H9 (cell line): ENCODE measurements around the gene RAB19. TPM values are rescaled to one million over a fixed set of nuclear protein-coding genes. Genes with fewer than 3 reads are reported as not detected.

Experiments used
- DNase-seq: peaks from one replicate; pipeline ENCODE4 v3.0.0-alpha.2; 2017
- H2AFZ ChIP-seq: one replicate; pipeline ENCODE4 v1.6.1; 2013; ENCODE audit warnings: mild to moderate bottlenecking, low read length, control low read depth, moderate library complexity
- H2AK5ac ChIP-seq: 2 replicates; pipeline ENCODE4 v1.6.1; 2013; ENCODE audit warnings: low read length, control low read depth, mixed read lengths; ENCODE audit not compliant: insufficient read length
- H2BK120ac ChIP-seq: one replicate; pipeline ENCODE4 v1.6.1; 2013; ENCODE audit warnings: low read depth, mild to moderate bottlenecking, low read length, control low read depth, inconsistent platforms; ENCODE audit not compliant: poor library complexity, severe bottlenecking
- H2BK12ac ChIP-seq: 2 replicates; pipeline ENCODE4 v1.6.1; 2013; ENCODE audit warnings: low read length, control low read depth, mixed read lengths, low read depth; ENCODE audit not compliant: insufficient read length
- H2BK15ac ChIP-seq: 2 replicates; pipeline ENCODE4 v1.6.1; 2013; ENCODE audit warnings: low read depth, low read length, control low read depth
- H2BK20ac ChIP-seq: one replicate; pipeline ENCODE4 v1.6.1; 2013; ENCODE audit warnings: low read depth, mild to moderate bottlenecking, low read length, control low read depth, inconsistent platforms; ENCODE audit not compliant: poor library complexity, severe bottlenecking
- H2BK5ac ChIP-seq: 2 replicates; pipeline ENCODE4 v1.6.1; 2013; ENCODE audit warnings: low read length, control low read depth, mixed read lengths; ENCODE audit not compliant: insufficient read length
- H3K14ac ChIP-seq: 2 replicates; pipeline ENCODE4 v1.6.1; 2013; ENCODE audit warnings: low read length, control low read depth; ENCODE audit not compliant: insufficient read depth
- H3K18ac ChIP-seq: 2 replicates; pipeline ENCODE4 v1.6.1; 2013; ENCODE audit warnings: low read depth, mild to moderate bottlenecking, mixed read lengths, low read length, control low read depth; ENCODE audit not compliant: insufficient read length
- H3K23ac ChIP-seq: 2 replicates; pipeline ENCODE4 v1.6.1; 2013; ENCODE audit warnings: low read length, control low read depth, mixed read lengths, low read depth; ENCODE audit not compliant: insufficient read length
- H3K23me2 ChIP-seq: 2 replicates; pipeline ENCODE4 v1.6.1; 2013; ENCODE audit warnings: low read depth, mild to moderate bottlenecking, mixed read lengths, low read length, control low read depth; ENCODE audit not compliant: insufficient read length, poor library complexity, severe bottlenecking
- H3K27ac ChIP-seq: 2 replicates; pipeline ENCODE4 v1.5.1; 2013; ENCODE audit warnings: low read length, control low read depth, mixed read lengths, low read depth; ENCODE audit not compliant: insufficient read length
- H3K27me3 ChIP-seq: 2 replicates; pipeline ENCODE4 v1.6.1; 2013; ENCODE audit warnings: low read length, control low read depth, inconsistent platforms; ENCODE audit not compliant: insufficient read depth
- H3K4ac ChIP-seq: 2 replicates; pipeline ENCODE4 v1.6.1; 2013; ENCODE audit warnings: low read depth, mild to moderate bottlenecking, control low read depth, inconsistent platforms, low read length, moderate library complexity
- H3K4me1 ChIP-seq: 2 replicates; pipeline ENCODE4 v1.6.1; 2013; ENCODE audit warnings: low read length, control low read depth, inconsistent platforms; ENCODE audit not compliant: insufficient read depth
- H3K4me2 ChIP-seq: 2 replicates; pipeline ENCODE4 v1.6.1; 2013; ENCODE audit warnings: low read length, control low read depth, mixed read lengths; ENCODE audit not compliant: insufficient read length, insufficient read depth
- H3K56ac ChIP-seq: 2 replicates; pipeline ENCODE4 v1.6.1; 2013; ENCODE audit warnings: low read depth, mild to moderate bottlenecking, mixed read lengths, low read length, control low read depth; ENCODE audit not compliant: insufficient read length
- H3K79me1 ChIP-seq: 2 replicates; pipeline ENCODE4 v1.6.1; 2013; ENCODE audit warnings: low read depth, mild to moderate bottlenecking, moderate library complexity, low read length, control low read depth, inconsistent platforms; ENCODE audit not compliant: insufficient read depth, poor library complexity, severe bottlenecking
- H3K79me2 ChIP-seq: 2 replicates; pipeline ENCODE4 v1.6.1; 2013; ENCODE audit warnings: low read length, control low read depth, inconsistent platforms; ENCODE audit not compliant: insufficient read depth
- H3K9ac ChIP-seq: 2 replicates; pipeline ENCODE4 v1.6.1; 2013; ENCODE audit warnings: low read length, control low read depth, mixed read lengths; ENCODE audit not compliant: insufficient read length; ENCODE audit errors: extremely low read depth
- H3K9me3 ChIP-seq: one replicate; pipeline ENCODE4 v1.6.1; 2013; ENCODE audit warnings: low read depth, low read length, inconsistent platforms; ENCODE audit not compliant: control insufficient read depth
- H3T11ph ChIP-seq: one replicate; pipeline ENCODE4 v1.6.1; 2013; ENCODE audit warnings: mild to moderate bottlenecking, low read length, control low read depth, inconsistent platforms
- H4K20me1 ChIP-seq: one replicate; pipeline ENCODE4 v1.6.1; 2013; ENCODE audit not compliant: control insufficient read depth, insufficient read length, insufficient read depth
- H4K5ac ChIP-seq: 2 replicates; pipeline ENCODE4 v1.6.1; 2013; ENCODE audit warnings: low read depth, mild to moderate bottlenecking, mixed read lengths, low read length, control low read depth; ENCODE audit not compliant: insufficient read length
- H4K8ac ChIP-seq: replicated peaks from 2 replicates; pipeline ENCODE4 v1.6.1; 2013; ENCODE audit warnings: low read length, control low read depth, mixed read lengths, low read depth; ENCODE audit not compliant: insufficient read length
- H4K91ac ChIP-seq: 2 replicates; pipeline ENCODE4 v1.6.1; 2013; ENCODE audit warnings: low read depth, mild to moderate bottlenecking, moderate library complexity, mixed read lengths, low read length, control low read depth; ENCODE audit not compliant: insufficient read length
- H3K27ac Mint-ChIP-seq, 3 experiments: 2 replicates in 2 of 3; 3 replicates in 1 of 3; pipeline ENCODE4 v1.8.0; 2020 to 2021; ENCODE audit warnings: mixed read lengths in 3 of 3, mild to moderate bottlenecking in 1 of 3, moderate library complexity in 1 of 3
- H3K27me3 Mint-ChIP-seq: 2 replicates; pipeline ENCODE4 v1.8.0; 2021; ENCODE audit warnings: low read depth, mild to moderate bottlenecking, moderate library complexity, mixed read lengths
- H3K36me3 Mint-ChIP-seq, 3 experiments: 2 replicates in 2 of 3; 3 replicates in 1 of 3; pipeline ENCODE4 v1.8.0; 2020 to 2021; ENCODE audit warnings: low read depth in 3 of 3, mixed read lengths in 3 of 3; ENCODE audit not compliant: insufficient read depth in 1 of 3
- H3K4me1 Mint-ChIP-seq, 2 experiments: 2 replicates each; pipeline ENCODE4 v1.8.0; 2020; ENCODE audit warnings: mixed read lengths in 2 of 2
- H3K4me3 Mint-ChIP-seq, 2 experiments: 2 replicates in 1 of 2; 3 replicates in 1 of 2; pipeline ENCODE4 v1.8.0; 2020 to 2021; ENCODE audit warnings: mild to moderate bottlenecking in 2 of 2, mixed read lengths in 2 of 2, moderate library complexity in 1 of 2
- H3K9me3 Mint-ChIP-seq, 2 experiments: 2 replicates in 1 of 2; 3 replicates in 1 of 2; pipeline ENCODE4 v1.8.0; 2020; ENCODE audit warnings: mild to moderate bottlenecking in 2 of 2, mixed read lengths in 2 of 2, moderate library complexity in 1 of 2
- WGBS: extraction: QIAGEN DNeasy Blood & Tissue Kit; methylation state at CpG from one replicate; pipeline ENCODE4 v1.1.7; 2013; ENCODE audit warnings: missing lambda C conversion rate, low lambda C conversion rate, mixed read lengths; ENCODE audit not compliant: insufficient read length; ENCODE audit errors: extremely low coverage; 5-methylcytosine and 5-hydroxymethylcytosine counted together
- total RNA-seq: library from RNA; stranded (reverse); gene quantifications from 2 replicates; pipeline ENCODE4 v1.2.1, GENCODE V29; 2021
- TF ChIP-seq, protein P1 (sequence below): fragments of 200-600 bp; sonication (generic); conservative IDR thresholded peaks from 3 replicates; pipeline ENCODE4 v1.8.0; 2021; ENCODE audit warnings: antibody characterized with exemption, mild to moderate bottlenecking

Gene RAB19
- total RNA-seq, 1 experiment from 2014 or later: 15.1 TPM

DNA sequence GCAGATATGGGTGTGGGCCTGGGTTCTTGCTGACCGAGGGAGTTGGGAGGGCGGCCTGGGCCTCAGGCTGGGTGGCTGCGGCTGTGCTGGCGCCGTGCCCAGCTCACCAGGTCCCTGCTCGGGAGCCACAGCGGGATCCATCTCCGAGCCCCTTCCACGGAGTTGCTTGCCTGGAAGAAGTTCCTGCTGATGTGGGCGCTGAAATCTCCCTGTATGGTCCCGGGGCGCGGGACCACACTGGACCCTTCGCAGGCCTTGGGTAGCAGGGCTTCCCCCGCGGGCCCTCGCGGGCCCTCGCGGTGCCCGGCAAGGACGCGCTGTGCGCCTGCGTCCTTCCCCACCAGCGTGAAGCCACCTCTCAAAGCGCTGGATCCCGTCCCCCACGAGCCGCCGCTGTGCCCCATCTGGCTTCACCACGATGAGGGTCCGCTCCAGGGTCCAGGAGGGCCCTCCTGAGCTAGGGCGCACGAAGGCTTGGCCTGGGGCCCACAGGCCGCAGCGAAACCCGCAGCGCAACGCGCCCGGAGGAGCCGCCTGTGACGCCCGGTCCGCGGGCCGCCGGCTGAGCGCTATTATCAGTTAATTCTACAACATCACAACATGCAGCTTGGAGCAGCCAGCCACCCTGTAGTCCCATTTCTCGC, 31.5 kb downstream of the RAB19 start:
- H3K4me3 Mint-ChIP-seq: no peak overlapping the region
- Histone ChIP-seq H4K8ac (no peak overlapping the region), H3K56ac (no peak overlapping the region), H2BK120ac (no peak overlapping the region), H2AK5ac (no peak overlapping the region), H3K4me2 (no peak overlapping the region), H3K23ac (no peak overlapping the region), H3K9ac (no peak overlapping the region), H2AFZ (no peak overlapping the region), H3K27ac (no peak overlapping the region), H2BK12ac (no peak overlapping the region), H3T11ph (no peak overlapping the region), H3K4me1 (no peaks in the 10 kb centered on the region), H2BK20ac (no peak overlapping the region), H4K91ac (no peak overlapping the region), H3K9me3 (no peaks in the 10 kb centered on the region), H3K79me2 (no peaks in the 10 kb centered on the region), H3K14ac (no peak overlapping the region), H3K27me3 (no peaks in the 10 kb centered on the region), H3K79me1 (no peaks in the 10 kb centered on the region), H4K5ac (no peak overlapping the region), H2BK5ac (no peak overlapping the region), H3K23me2 (no peaks in the 10 kb centered on the region), H3K4ac (no peak overlapping the region), H4K20me1 (no peaks in the 10 kb centered on the region), H3K18ac (no peak overlapping the region), H2BK15ac (no peak overlapping the region)
- TF ChIP-seq, protein P1, sequence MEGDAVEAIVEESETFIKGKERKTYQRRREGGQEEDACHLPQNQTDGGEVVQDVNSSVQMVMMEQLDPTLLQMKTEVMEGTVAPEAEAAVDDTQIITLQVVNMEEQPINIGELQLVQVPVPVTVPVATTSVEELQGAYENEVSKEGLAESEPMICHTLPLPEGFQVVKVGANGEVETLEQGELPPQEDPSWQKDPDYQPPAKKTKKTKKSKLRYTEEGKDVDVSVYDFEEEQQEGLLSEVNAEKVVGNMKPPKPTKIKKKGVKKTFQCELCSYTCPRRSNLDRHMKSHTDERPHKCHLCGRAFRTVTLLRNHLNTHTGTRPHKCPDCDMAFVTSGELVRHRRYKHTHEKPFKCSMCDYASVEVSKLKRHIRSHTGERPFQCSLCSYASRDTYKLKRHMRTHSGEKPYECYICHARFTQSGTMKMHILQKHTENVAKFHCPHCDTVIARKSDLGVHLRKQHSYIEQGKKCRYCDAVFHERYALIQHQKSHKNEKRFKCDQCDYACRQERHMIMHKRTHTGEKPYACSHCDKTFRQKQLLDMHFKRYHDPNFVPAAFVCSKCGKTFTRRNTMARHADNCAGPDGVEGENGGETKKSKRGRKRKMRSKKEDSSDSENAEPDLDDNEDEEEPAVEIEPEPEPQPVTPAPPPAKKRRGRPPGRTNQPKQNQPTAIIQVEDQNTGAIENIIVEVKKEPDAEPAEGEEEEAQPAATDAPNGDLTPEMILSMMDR: no peak
- H3K27ac Mint-ChIP-seq: peak overlapping the region in 1 of 3 experiments; percentile 40; a peak in 2 of 7 replicates
- WGBS: no CpG with 5 or more reads among the region's 51 CpGs
- DNase-seq: peak; percentile 54
- H3K36me3 Mint-ChIP-seq: peaks cover 3 to 4% (median 3%) of the 10 kb centered on the region in 3 experiments; a peak in 5 of 7 replicates
- no peaks in the 10 kb centered on the region for H3K4me1 Mint-ChIP-seq
- peaks cover 3% of the 10 kb centered on the region in 2 experiments; a peak in 4 of 5 replicates for H3K9me3 Mint-ChIP-seq
- no peaks in the 10 kb centered on the region for H3K27me3 Mint-ChIP-seq
